ENCODE data around the gene ERICH6B. TPM values are rescaled to one million over a fixed set of nuclear protein-coding genes. Genes with fewer than 3 reads are reported as not detected.

ERICH6B gene
- total RNA-seq, 2 experiments from 2014 or later: not detected

Other genes with a start within 250 kb of the ERICH6B start
- 10 to 100 TPM; 18.6 to 19.6 TPM for gene SLC25A30, start 197.4 kb downstream of the ERICH6B start, total RNA-seq
- 10 to 100 TPM; 26.2 to 28.4 TPM for gene COG3, start 150.8 kb downstream of the ERICH6B start, total RNA-seq
- not detected for gene CBY2, start 86.6 kb upstream of the ERICH6B start, total RNA-seq
- gene SIAH3, start 236.0 kb upstream of the ERICH6B start, total RNA-seq: under 1 TPM; 0.36 to 0.62 TPM

Data from activated naive CD8-positive, alpha-beta T cell treated with anti-CD3 and anti-CD28 coated beads, Interleukin-2, amount 10 ng/mL, durations not matched to agents 7 days and 5 days (primary cell).